ENCODE measurements around the gene LCOR. TPM values are rescaled to one million over a fixed set of nuclear protein-coding genes. Genes with fewer than 3 reads are reported as not detected.

Gene LCOR
- total and polyA plus RNA-seq, 4 donors: 3.3 to 68.4 (median 17.9) TPM

- TF ChIP-seq, protein P1, sequence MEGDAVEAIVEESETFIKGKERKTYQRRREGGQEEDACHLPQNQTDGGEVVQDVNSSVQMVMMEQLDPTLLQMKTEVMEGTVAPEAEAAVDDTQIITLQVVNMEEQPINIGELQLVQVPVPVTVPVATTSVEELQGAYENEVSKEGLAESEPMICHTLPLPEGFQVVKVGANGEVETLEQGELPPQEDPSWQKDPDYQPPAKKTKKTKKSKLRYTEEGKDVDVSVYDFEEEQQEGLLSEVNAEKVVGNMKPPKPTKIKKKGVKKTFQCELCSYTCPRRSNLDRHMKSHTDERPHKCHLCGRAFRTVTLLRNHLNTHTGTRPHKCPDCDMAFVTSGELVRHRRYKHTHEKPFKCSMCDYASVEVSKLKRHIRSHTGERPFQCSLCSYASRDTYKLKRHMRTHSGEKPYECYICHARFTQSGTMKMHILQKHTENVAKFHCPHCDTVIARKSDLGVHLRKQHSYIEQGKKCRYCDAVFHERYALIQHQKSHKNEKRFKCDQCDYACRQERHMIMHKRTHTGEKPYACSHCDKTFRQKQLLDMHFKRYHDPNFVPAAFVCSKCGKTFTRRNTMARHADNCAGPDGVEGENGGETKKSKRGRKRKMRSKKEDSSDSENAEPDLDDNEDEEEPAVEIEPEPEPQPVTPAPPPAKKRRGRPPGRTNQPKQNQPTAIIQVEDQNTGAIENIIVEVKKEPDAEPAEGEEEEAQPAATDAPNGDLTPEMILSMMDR (IDR thresholded peaks at IDR 0.05; ENCODE audit: control extremely low read depth, extremely low read depth): no peak
Measured at GRCh38 chr10:96982149-96982930, 150.2 kb downstream of the LCOR start.

GRCh38 chr10:96984541-96985131, 152.5 kb downstream of the LCOR start:
- WGBS, 2 donors: 23 to 65% methylated on average over 14 of the region's 14 CpGs
- peaks cover 6 to 12% (median 10%) of the 10 kb centered on the region in 4 donors for H3K36me3 ChIP-seq (ENCODE audit: control insufficient read depth in 4 of 4, insufficient read depth in 4 of 4, low read length in 4 of 4)
- TF ChIP-seq, protein P1 (IDR thresholded peaks at IDR 0.05; ENCODE audit: control extremely low read depth, extremely low read depth): no peak
- H3K9me3 ChIP-seq (ENCODE audit: control insufficient read depth in 4 of 4, insufficient read depth in 3 of 4, low read length in 3 of 4): no peaks in the 10 kb centered on the region
- H3K4me3 ChIP-seq: no peak overlapping the region
- peaks cover 0 to 7% (median 0%) of the 10 kb centered on the region in 5 donors for H3K4me1 ChIP-seq (ENCODE audit: control insufficient read depth in 5 of 5, insufficient read depth in 5 of 5, low read length in 5 of 5)
- ATAC-seq (ENCODE audit: insufficient read depth, low FRiP score) (no peak), DNase-seq (peak in 1 of 3 donors; percentile 25)
- H3K9ac ChIP-seq (ENCODE audit: insufficient read depth in 1 of 2, low read length in 2 of 2): no peak overlapping the region
- no peak overlapping the region for H3K27ac ChIP-seq (ENCODE audit: low read depth in 1 of 2, low read length in 1 of 2)
- no peaks in the 10 kb centered on the region for H3K27me3 ChIP-seq (ENCODE audit: control insufficient read depth in 3 of 3, insufficient read depth in 3 of 3, low read length in 2 of 3)

More at GRCh38 chr10:96982149-96982930, 150.2 kb downstream of the LCOR start:
- H3K9me3 ChIP-seq (ENCODE audit: control insufficient read depth in 4 of 4, insufficient read depth in 3 of 4, low read length in 3 of 4): no peaks in the 10 kb centered on the region
- H3K4me3 ChIP-seq: no peak overlapping the region
- no peaks in the 10 kb centered on the region for H3K27me3 ChIP-seq (ENCODE audit: control insufficient read depth in 3 of 3, insufficient read depth in 3 of 3, low read length in 2 of 3)
- DNase-seq (no peak), ATAC-seq (ENCODE audit: insufficient read depth, low FRiP score) (no peak)
- H3K27ac ChIP-seq (ENCODE audit: low read depth in 1 of 2, low read length in 1 of 2): no peak overlapping the region
- H3K36me3 ChIP-seq (ENCODE audit: control insufficient read depth in 4 of 4, insufficient read depth in 4 of 4, low read length in 4 of 4): peaks cover 6 to 12% (median 10%) of the 10 kb centered on the region in 4 donors
- no peaks in the 10 kb centered on the region for H3K4me1 ChIP-seq (ENCODE audit: control insufficient read depth in 5 of 5, insufficient read depth in 5 of 5, low read length in 5 of 5)
- H3K9ac ChIP-seq (ENCODE audit: insufficient read depth in 1 of 2, low read length in 2 of 2): no peak overlapping the region
- WGBS, 2 donors: 92 to 96% methylated on average over 12 of the region's 12 CpGs

GRCh38 chr10:96986200-96986856, 154.2 kb downstream of the LCOR start:
- peaks cover 3 to 7% (median 6%) of the 10 kb centered on the region in 4 donors for H3K36me3 ChIP-seq (ENCODE audit: control insufficient read depth in 4 of 4, insufficient read depth in 4 of 4, low read length in 4 of 4)
- DNase-seq (no peak), ATAC-seq (ENCODE audit: insufficient read depth, low FRiP score) (no peak)
- no peak overlapping the region for H3K9ac ChIP-seq (ENCODE audit: insufficient read depth in 1 of 2, low read length in 2 of 2)
- 94% methylated on average over 6 of the region's 6 CpGs for WGBS, 2 donors
- TF ChIP-seq, protein P1 (IDR thresholded peaks at IDR 0.05; ENCODE audit: control extremely low read depth, extremely low read depth): no peak
- no peaks in the 10 kb centered on the region for H3K27me3 ChIP-seq (ENCODE audit: control insufficient read depth in 3 of 3, insufficient read depth in 3 of 3, low read length in 2 of 3)
- H3K27ac ChIP-seq (ENCODE audit: low read depth in 1 of 2, low read length in 1 of 2): no peak overlapping the region
- no peak overlapping the region for H3K4me3 ChIP-seq
- no peaks in the 10 kb centered on the region for H3K9me3 ChIP-seq (ENCODE audit: control insufficient read depth in 4 of 4, insufficient read depth in 3 of 4, low read length in 3 of 4)
- peaks cover 0 to 12% (median 4%) of the 10 kb centered on the region in 5 donors for H3K4me1 ChIP-seq (ENCODE audit: control insufficient read depth in 5 of 5, insufficient read depth in 5 of 5, low read length in 5 of 5)

All from lung (tissue), 12 donors.